HL-60/S4 (cell line): ENCODE results near the gene RNF225.
"Not testable (repeated sequence)": the region's sequence is repeated elsewhere in the genome, so short reads cannot be mapped to it uniquely, and the experiment has no call there.

ENCODE experiments used
- in situ Hi-C: fragments of 300-500 bp; cut with MboI; formaldehyde crosslinking; loops from 2 replicates; pipeline ENCODE4 v1.14.3; 2022; ENCODE audit warnings: low sequenced_read_pairs

Gene RNF225

DNA sequence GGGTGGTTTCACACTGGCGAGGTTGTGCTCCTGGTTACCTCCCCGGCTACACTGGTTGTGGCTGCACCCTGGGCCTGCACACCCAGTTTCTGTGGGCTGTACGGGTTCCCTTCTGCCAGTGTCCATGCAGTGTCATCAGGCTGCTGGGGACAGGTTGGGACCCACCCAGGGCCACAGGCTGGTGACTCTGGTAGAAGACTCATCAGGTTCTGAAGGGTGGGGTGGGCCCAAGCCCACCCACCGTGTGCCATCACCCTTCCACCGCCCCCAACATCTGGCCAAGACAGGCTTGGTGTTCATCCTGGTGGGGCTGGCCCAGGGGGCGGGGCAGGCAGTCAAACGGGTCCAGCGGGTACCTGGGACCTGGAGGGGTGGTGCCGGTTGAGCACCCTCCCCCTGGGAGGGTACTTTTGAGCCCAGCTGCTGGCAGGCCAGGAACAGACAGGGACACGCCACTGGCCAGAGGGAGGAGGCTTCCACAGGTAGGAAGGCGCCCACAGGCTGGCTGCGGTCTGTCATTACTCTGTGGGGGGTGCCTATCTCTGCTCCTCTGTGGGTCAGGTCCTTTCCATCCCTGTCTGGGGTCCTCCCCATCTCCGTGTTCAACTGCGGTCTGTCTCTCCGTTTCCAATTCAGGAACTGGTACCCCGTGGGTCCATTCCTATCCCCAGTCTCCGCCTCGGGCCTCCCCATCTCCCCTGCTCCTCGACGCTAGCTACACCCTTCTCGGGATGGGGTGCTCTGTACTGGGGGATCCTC lies at the start of gene RNF225:
RNF225 (plus strand) TSS at position 437 of the 759 bp plus-strand sequence. CDS start 434 bp downstream, outside the sequence.
- in situ Hi-C loops: no loop called here

DNA sequence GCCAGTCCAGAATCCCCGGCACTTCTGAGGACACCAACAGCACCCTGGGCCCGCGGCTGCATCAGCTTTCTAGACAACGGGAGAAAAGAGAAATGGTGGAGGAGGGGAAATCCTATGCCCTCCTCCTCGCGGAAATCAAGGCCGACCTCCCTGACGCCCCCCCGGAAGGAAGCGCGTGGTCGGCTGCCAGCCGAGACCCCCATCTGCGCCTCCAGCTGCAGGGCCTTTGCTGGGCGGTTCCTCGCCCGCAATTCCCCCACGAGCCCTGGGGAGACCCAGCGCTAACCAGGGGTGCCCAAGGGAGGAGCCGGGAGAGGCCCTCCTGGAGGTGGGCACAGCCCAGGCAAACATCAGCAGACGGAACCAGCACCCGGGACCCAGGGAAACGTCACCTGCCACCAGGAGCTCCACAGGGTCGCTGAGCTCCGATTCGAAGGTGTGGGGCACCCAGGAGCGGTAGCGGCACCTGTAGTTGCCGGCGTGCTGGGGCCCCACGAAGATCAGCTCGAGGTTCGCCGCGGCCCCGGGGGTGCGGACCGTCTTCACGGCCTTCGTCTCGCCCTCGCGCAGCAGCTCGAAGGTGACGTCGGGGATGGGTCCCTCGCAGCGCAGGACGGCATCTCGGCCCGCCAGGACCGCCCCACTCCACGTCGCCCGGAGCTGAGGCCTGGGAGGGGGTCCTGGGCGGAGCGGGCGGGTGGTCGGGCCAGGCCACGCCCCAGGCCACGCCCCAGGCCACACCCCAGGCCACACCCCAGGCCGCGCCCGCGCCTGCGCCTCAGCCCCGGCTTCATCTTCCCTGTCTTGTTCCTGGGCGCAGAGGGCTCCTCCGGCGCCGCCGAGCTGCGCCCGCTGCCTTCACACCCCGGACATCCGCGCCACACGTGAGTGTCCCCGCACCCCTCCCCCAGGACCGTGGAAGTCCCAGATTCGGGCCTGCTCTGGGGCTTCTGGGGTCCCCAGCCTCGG lies 48.2 kb upstream of the RNF225 start:
- in situ Hi-C loops: no loop called here

DNA sequence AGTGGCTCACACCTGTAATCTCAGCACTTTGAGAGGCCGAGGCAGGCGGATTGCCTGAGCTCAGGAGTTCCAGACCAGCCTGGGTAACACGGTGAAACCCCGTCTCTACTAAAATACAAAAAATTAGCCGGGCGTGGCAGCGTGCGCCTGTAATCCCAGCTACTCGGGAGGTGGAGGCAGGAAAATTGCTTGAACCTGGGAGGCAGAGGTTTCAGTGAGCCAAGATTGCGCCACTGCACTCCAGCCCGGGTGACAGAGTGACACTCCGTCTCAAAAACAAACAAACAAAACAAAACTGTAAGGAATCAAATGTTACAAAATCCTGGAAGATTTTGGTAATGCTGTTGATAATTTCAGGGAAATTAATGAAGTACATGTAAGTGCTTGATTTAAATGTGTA lies 47.4 kb upstream of the RNF225 start:
- in situ Hi-C loops: not testable (repeated sequence)

DNA sequence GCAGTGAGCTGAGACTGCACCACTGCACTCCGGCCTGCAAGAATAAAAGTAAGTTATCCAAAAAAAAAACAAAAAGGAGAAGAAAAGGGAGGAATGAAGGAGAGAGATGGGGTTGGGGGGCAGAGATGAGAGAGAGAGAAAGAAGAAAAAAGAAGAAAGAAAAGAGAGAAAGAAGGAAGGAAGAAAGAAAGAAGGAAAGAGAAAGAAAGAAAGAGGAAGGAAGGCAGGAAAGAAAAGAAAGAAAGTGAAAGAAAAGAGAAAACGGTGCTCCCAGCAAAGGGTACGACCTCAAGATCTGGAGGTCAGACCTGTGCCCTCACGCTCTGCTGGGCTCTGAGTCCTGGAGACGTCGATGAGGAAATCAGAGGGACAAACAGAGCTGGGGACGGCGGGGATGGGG lies 45.9 kb upstream of the RNF225 start:
- in situ Hi-C loops: no loop called here

DNA sequence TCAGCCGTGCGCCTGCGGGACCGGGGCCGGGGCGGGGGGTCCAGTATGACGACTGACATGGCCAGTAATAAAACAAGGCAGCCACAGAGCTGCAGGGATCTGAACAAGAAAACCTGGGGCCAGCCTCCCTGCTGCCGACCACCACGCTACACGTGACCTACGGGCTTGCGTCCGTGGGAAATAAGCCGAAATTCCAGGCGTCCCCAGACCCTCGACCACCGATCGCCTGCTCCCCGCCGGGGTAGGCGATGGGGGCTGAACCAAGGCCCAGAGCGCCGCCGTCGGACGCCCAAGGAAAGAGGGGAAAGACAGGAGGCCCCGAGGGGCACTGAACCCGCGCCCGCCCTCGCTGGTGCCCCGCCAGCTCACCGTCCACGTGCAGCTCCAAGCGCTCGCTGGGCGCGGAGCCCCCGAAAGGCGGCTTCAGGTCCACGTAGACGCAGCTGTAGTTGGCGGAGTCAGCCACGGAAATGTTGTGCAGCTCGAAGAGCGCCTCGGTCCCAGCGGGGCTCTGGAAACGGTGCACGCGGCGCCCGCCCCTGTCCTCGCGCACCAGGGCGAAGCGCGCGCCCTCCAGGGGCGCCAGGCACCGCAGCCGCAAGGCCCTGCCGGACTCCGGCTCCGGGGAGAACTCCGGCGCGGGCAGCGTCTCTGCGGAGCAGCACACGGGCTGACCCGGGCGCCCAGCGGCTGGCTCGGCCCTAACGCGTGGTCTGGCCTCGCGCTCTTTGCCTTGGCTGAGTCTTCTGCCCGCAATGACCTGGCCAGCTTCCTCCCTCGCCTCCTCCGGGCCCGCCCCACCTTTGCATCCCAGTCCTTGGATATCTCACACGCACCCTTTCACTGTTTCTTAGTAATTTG lies 45.2 kb upstream of the RNF225 start:
- in situ Hi-C loops: no loop called here

DNA sequence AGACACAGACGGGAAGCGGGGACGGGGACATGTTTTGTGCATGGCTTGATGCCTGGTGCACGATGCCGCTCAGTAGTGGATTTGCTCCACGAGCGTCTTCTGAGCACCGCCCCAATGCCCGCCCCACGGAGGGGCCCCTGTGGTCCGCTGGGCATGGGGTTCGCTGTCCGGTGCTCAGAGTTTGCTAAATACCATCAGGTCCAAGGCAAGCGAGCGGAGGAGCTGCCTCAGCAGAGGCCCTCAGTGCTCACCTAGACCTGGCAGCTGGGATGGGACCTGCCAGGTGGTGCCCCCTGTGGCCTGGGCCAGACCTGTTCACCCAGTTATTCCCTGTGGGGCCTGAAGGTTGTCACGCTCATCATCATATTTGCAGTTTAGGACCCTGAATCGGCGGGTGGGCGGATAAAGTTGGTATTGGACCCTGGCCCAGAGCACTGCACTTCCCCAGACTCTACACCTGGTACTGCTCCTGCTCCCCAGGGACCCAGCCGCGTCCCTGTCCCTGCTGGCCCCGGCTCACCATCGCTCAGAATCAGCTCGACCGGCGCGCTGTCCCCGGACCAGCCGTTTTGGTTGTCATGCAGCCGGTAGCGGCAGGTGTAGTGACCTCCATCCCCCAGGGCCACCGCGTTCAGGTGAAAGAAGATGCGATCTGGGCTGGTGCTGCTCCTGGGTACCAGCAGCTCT lies 44.4 kb upstream of the RNF225 start:
- in situ Hi-C loops: no loop called here

DNA sequence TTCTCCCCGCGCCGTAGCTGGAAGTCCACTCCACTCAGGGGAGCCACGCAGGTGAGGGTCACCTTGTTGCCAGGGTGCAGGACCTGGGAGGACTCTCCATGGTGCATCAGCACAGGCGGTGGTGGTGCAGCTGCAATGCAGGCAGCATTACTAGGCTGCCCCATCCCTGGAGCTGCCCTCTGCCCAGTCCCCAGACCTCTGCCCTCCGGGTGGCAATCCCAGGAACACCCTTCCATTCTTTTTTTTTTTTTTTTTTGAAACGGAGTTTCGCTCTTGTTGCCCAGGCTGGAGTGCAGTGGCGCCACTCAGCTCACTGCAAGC lies 43.9 kb upstream of the RNF225 start:
- in situ Hi-C loops: no loop called here

DNA sequence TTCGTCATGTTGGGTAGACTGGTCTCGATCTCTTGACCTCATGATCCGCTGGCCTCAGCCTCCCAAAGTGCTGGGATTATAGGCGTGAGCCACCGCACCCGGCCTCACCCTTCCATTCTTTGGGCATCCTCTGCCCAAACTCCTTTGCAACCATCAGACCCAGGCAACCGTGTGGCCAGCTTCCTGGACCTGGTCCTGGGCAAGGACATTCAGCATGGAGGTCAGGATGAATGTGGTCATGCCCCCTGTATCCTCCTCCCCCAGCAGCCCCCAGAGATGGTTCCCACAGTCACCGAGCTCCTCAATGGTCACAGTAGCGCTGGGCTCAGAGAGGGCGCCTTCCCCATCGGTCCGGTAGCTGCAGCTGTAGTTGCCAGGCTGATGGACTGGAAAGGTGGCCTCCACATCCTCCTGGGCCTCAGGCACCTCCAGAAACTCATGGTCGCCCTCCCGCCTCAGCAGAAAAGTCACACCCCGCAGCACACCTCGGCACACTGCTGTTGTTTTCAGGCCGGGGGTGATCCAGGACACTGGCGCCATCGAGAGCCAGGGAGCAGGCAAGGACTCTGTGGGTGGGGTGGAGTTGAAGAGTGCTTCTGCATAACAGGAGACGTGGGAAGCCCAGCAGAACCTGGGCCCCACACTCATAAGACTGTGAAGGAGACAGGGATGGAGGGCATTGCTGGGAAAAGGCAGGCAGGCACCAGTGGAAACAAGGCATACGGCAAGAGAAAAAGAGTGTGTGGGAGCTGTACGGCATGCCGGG lies 43.3 kb upstream of the RNF225 start:
- in situ Hi-C loops: no loop called here

DNA sequence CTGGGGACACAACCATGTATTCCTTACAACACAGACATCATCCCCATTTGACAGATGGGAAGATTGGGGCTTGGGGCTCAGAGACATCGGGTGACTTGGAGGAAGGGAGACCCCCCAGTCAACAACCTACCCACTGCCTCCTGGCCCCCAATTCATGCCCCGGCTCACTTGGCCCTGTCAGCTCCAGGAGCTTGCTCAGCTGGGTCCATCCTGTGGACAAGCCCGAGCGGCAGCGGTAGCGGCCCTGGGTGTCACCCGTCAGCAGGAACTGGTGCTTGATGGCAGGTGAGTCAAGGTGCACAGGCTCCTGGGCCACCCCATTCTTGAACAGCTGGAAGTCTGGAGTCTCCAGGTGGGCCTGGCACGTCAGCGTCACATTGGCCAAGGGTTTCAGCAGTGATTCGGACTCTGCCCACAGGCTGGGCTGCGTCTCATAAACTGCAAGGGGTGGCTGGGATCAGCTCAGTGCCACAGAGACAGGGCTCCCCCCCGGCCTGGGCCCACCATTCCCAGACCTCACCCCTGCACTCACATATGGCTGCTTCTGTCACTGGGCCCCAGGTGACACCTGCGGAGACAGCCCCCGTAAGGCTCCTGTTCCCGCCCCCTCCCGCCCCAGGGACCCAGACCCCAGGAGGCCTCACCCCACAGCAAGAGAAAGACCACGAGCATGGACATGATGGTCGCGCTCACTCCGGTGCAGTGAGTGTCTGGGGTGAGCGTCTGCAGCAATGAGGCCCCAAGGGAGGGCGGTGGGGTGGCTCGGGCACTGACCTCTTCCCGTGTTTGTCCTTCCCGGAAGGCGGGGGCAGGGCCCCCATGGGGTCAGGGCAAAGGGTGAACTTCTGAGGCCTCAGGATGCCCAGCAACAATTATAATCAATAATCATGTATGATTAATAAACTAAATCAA lies 42.4 kb upstream of the RNF225 start, which contains the start of gene A1BG:
A1BG (minus strand) TSS at position 733 of the 912 bp plus-strand sequence; CDS start at position 678, 55 bp downstream.
- in situ Hi-C loops: no loop called here

DNA sequence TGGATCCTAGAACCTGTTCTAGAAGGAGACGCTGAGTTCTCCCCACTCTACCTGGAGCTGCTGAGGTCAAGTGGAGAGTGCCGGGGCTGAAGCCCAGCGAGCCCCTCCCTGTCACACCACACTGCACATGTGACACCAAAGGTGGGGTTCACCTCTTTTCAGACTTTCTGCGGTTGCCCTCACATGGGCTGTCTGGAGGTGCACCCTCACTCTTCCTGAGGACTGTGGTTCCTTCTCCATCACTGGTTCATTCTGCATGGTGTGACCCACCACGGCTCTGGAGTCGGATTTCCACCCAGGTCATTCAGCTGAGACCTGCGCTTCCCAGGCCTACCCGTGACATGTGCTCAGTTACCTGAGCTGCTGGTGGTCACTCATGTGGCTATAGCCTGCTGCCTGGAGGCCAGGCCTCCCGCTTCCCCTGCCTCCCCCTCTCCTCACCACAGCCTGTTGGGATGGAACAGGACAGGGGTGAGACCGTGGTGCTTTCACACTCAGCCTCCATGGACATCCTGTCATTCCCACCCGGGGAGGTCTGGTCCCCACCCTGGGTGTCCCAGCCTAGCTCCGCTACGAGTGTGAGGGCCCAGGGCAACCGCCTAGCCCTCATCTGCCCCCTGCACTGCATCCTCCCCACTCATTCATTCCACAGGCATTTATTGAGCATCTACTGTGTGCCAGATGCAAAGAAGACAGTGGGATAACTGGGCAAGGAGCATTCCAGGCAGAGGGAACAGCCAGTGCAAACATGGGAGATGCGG lies 41.6 kb upstream of the RNF225 start:
- in situ Hi-C loops: no loop called here

DNA sequence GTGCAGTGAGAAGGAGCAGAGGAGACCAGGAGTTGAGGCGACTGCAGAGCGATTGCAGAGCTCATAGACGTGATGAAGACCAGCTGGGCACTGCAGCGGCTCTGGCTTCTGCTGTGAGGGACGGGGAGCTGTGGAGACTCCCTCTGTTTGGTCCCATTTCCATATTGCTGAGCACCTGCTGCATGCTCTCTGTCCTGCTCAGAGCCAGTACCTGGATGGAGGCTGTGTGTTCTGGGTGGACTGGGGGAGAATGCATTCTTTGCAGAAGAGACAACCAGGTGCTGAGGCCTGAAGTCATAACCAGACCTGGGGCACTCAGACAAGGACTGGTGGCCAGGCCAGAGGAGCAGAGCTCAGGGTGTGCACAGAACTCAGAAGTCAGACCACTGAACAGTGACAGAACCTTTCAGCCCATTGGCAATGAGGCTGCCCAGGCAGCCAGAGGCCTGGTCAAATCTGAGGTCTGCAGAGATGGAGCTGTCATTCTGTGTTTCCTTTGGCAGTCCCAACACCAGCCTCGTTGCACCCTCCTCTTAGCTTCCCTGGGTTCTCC lies 40.9 kb upstream of the RNF225 start:
- in situ Hi-C loops: no loop called here

DNA sequence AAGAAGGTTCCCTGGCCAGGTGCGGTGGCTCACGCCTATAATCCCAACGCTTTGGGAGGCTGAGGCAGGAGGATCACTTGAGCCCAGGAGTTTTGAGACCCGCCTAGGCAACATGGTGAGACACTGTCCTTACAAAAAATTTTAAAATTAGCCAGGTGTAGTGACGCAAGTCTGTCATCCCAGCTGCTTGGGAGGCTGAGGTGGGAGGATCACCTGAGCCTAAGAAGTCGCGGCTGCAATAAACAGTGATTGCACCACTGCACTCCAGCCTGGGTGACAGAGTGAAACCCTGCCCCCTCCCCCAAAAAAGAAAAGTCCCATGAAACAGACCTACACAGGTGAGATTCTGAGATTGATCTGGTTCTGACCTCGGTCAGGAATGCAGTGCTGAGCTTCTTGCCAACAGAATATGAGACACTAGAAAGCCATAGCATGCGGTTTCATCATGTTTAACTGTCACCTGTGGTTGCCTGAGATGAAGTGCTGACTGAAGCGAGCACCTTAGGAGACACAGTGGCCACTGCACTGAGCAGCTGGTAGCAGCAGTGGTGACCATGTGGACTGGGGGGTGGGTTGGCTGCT lies 40.1 kb upstream of the RNF225 start:
- in situ Hi-C loops: no loop called here

DNA sequence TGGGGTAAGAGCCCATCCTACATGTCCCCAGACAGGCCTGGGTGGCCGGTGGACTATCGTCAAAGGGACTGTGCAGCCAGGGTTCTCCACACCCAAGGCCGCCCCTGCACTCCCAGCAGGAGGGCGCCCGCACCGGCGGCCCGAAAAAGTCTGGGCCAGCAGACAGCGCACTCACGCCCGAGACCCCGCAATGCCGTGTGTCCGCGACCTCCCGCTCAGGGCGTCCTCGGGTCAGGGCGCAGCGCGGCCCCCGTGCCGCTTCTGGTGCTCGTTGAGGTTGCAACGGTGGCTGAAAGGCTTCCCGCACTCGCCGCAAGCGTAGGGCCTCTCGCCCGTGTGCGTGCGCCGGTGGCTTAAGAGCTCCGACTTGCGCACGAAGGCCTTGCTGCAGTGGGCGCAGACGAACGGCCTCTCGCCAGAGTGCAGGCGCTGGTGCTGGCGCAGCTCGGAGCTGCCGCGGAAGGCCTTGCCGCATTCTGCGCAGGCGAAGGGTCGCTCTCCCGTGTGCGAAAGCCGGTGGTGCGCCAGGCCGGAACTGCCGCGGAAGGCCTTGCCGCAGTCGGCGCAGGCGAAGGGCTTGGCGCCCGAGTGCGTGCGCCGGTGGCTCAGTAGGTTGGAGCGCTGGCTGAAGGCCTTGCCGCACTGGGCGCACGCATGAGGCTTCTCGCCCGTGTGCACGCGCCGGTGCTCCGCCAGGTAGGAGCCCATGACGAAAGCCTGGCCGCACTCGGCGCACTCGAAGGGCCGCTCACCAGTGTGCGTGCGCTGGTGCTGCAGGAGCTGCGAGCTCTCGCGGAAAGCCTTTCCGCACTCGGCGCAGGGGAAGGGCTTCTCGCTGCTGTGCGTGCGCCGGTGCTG lies 39.3 kb upstream of the RNF225 start:
- in situ Hi-C loops: no loop called here

DNA sequence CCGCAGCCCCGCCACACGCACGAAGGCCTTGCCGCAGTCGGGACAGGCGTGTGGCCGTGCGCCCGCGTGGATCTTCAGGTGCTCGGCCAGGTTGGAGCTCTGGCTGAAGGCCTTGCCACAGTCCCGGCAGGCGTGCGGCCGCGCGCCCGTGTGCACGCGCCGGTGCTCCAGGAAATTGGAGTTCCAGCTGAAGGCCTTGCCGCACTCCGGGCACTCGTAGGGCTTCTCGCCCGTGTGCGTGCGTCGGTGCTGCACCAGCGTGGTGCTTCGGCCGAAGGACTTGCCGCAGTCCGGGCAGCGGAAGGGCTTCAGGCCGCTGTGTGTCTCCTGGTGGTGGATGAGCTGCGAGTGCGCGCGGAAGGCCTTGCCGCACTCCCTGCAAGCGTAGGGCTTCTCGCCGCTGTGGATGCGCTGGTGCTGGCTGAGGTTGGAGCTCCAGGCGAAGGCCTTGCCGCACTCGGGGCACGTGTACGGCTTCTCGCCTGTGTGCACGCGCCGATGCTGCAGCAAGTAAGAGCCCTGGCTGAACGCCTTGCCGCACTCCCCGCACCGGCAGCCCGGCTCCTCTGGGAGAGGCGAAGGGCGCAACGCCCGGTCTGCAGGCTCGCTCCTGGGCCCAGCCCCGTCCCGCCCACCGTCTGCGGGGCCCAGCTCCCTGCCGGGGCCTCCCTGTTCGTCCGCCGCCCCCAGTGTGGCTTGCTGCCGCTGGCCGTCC lies 38.5 kb upstream of the RNF225 start:
- in situ Hi-C loops: no loop called here

DNA sequence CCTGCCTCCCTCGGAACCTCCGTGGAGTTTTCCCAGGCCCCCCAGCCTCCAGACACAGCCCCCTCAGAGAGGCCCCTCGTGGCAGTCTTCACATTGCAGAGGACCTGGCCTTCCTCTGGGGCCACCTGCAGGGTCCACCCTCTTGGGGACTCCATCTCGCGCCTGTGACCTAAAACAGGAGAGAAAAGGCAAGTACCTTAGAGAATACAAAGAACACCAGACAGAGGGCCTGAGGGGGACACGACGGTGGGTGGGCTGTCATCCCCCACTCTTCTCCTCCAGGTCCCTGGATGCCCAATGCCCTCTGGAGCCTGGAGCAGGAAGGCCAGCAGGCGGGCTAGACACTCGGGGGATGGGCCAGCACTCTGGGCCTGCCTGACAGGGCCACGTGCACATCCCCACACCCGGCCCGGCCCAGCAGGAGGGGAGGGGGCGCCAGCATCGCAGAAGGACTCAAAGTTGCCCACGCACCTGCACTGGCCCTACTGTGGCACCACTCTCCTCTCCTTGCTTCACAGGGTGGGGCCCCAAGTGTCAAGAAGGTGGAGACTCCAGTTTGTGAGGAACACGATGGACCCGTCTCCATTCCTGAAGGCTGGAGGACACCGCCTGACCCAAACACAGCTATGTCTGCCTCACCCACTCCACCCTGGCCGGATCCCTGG lies 37.8 kb upstream of the RNF225 start:
- in situ Hi-C loops: no loop called here
